H9 (cell line): Measurements from ENCODE around the gene SPATA3. TPM values are rescaled to one million over a fixed set of nuclear protein-coding genes. Genes with fewer than 3 reads are reported as not detected.

ENCODE experiments used
- DNase-seq: peaks from one replicate; pipeline ENCODE4 v3.0.0-alpha.2; 2017
- H2AFZ ChIP-seq: one replicate; pipeline ENCODE4 v1.6.1; 2013; ENCODE audit warnings: mild to moderate bottlenecking, low read length, control low read depth, moderate library complexity
- H2AK5ac ChIP-seq: 2 replicates; pipeline ENCODE4 v1.6.1; 2013; ENCODE audit warnings: low read length, control low read depth, mixed read lengths; ENCODE audit not compliant: insufficient read length
- H2BK120ac ChIP-seq: one replicate; pipeline ENCODE4 v1.6.1; 2013; ENCODE audit warnings: low read depth, mild to moderate bottlenecking, low read length, control low read depth, inconsistent platforms; ENCODE audit not compliant: poor library complexity, severe bottlenecking
- H2BK12ac ChIP-seq: 2 replicates; pipeline ENCODE4 v1.6.1; 2013; ENCODE audit warnings: low read length, control low read depth, mixed read lengths, low read depth; ENCODE audit not compliant: insufficient read length
- H2BK15ac ChIP-seq: 2 replicates; pipeline ENCODE4 v1.6.1; 2013; ENCODE audit warnings: low read depth, low read length, control low read depth
- H2BK20ac ChIP-seq: one replicate; pipeline ENCODE4 v1.6.1; 2013; ENCODE audit warnings: low read depth, mild to moderate bottlenecking, low read length, control low read depth, inconsistent platforms; ENCODE audit not compliant: poor library complexity, severe bottlenecking
- H2BK5ac ChIP-seq: 2 replicates; pipeline ENCODE4 v1.6.1; 2013; ENCODE audit warnings: low read length, control low read depth, mixed read lengths; ENCODE audit not compliant: insufficient read length
- H3K14ac ChIP-seq: 2 replicates; pipeline ENCODE4 v1.6.1; 2013; ENCODE audit warnings: low read length, control low read depth; ENCODE audit not compliant: insufficient read depth
- H3K18ac ChIP-seq: 2 replicates; pipeline ENCODE4 v1.6.1; 2013; ENCODE audit warnings: low read depth, mild to moderate bottlenecking, mixed read lengths, low read length, control low read depth; ENCODE audit not compliant: insufficient read length
- H3K23ac ChIP-seq: 2 replicates; pipeline ENCODE4 v1.6.1; 2013; ENCODE audit warnings: low read length, control low read depth, mixed read lengths, low read depth; ENCODE audit not compliant: insufficient read length
- H3K23me2 ChIP-seq: 2 replicates; pipeline ENCODE4 v1.6.1; 2013; ENCODE audit warnings: low read depth, mild to moderate bottlenecking, mixed read lengths, low read length, control low read depth; ENCODE audit not compliant: insufficient read length, poor library complexity, severe bottlenecking
- H3K27ac ChIP-seq: 2 replicates; pipeline ENCODE4 v1.5.1; 2013; ENCODE audit warnings: low read length, control low read depth, mixed read lengths, low read depth; ENCODE audit not compliant: insufficient read length
- H3K27me3 ChIP-seq: 2 replicates; pipeline ENCODE4 v1.6.1; 2013; ENCODE audit warnings: low read length, control low read depth, inconsistent platforms; ENCODE audit not compliant: insufficient read depth
- H3K4ac ChIP-seq: 2 replicates; pipeline ENCODE4 v1.6.1; 2013; ENCODE audit warnings: low read depth, mild to moderate bottlenecking, control low read depth, inconsistent platforms, low read length, moderate library complexity
- H3K4me1 ChIP-seq: 2 replicates; pipeline ENCODE4 v1.6.1; 2013; ENCODE audit warnings: low read length, control low read depth, inconsistent platforms; ENCODE audit not compliant: insufficient read depth
- H3K4me2 ChIP-seq: 2 replicates; pipeline ENCODE4 v1.6.1; 2013; ENCODE audit warnings: low read length, control low read depth, mixed read lengths; ENCODE audit not compliant: insufficient read length, insufficient read depth
- H3K56ac ChIP-seq: 2 replicates; pipeline ENCODE4 v1.6.1; 2013; ENCODE audit warnings: low read depth, mild to moderate bottlenecking, mixed read lengths, low read length, control low read depth; ENCODE audit not compliant: insufficient read length
- H3K79me1 ChIP-seq: 2 replicates; pipeline ENCODE4 v1.6.1; 2013; ENCODE audit warnings: low read depth, mild to moderate bottlenecking, moderate library complexity, low read length, control low read depth, inconsistent platforms; ENCODE audit not compliant: insufficient read depth, poor library complexity, severe bottlenecking
- H3K79me2 ChIP-seq: 2 replicates; pipeline ENCODE4 v1.6.1; 2013; ENCODE audit warnings: low read length, control low read depth, inconsistent platforms; ENCODE audit not compliant: insufficient read depth
- H3K9ac ChIP-seq: 2 replicates; pipeline ENCODE4 v1.6.1; 2013; ENCODE audit warnings: low read length, control low read depth, mixed read lengths; ENCODE audit not compliant: insufficient read length; ENCODE audit errors: extremely low read depth
- H3K9me3 ChIP-seq: one replicate; pipeline ENCODE4 v1.6.1; 2013; ENCODE audit warnings: low read depth, low read length, inconsistent platforms; ENCODE audit not compliant: control insufficient read depth
- H3T11ph ChIP-seq: one replicate; pipeline ENCODE4 v1.6.1; 2013; ENCODE audit warnings: mild to moderate bottlenecking, low read length, control low read depth, inconsistent platforms
- H4K20me1 ChIP-seq: one replicate; pipeline ENCODE4 v1.6.1; 2013; ENCODE audit not compliant: control insufficient read depth, insufficient read length, insufficient read depth
- H4K5ac ChIP-seq: 2 replicates; pipeline ENCODE4 v1.6.1; 2013; ENCODE audit warnings: low read depth, mild to moderate bottlenecking, mixed read lengths, low read length, control low read depth; ENCODE audit not compliant: insufficient read length
- H4K8ac ChIP-seq: replicated peaks from 2 replicates; pipeline ENCODE4 v1.6.1; 2013; ENCODE audit warnings: low read length, control low read depth, mixed read lengths, low read depth; ENCODE audit not compliant: insufficient read length
- H4K91ac ChIP-seq: 2 replicates; pipeline ENCODE4 v1.6.1; 2013; ENCODE audit warnings: low read depth, mild to moderate bottlenecking, moderate library complexity, mixed read lengths, low read length, control low read depth; ENCODE audit not compliant: insufficient read length
- H3K27ac Mint-ChIP-seq, 3 experiments: 2 replicates in 2 of 3; 3 replicates in 1 of 3; pipeline ENCODE4 v1.8.0; 2020 to 2021; ENCODE audit warnings: mixed read lengths in 3 of 3, mild to moderate bottlenecking in 1 of 3, moderate library complexity in 1 of 3
- H3K27me3 Mint-ChIP-seq: 2 replicates; pipeline ENCODE4 v1.8.0; 2021; ENCODE audit warnings: low read depth, mild to moderate bottlenecking, moderate library complexity, mixed read lengths
- H3K36me3 Mint-ChIP-seq, 3 experiments: 2 replicates in 2 of 3; 3 replicates in 1 of 3; pipeline ENCODE4 v1.8.0; 2020 to 2021; ENCODE audit warnings: low read depth in 3 of 3, mixed read lengths in 3 of 3; ENCODE audit not compliant: insufficient read depth in 1 of 3
- H3K4me1 Mint-ChIP-seq, 2 experiments: 2 replicates each; pipeline ENCODE4 v1.8.0; 2020; ENCODE audit warnings: mixed read lengths in 2 of 2
- H3K4me3 Mint-ChIP-seq, 2 experiments: 2 replicates in 1 of 2; 3 replicates in 1 of 2; pipeline ENCODE4 v1.8.0; 2020 to 2021; ENCODE audit warnings: mild to moderate bottlenecking in 2 of 2, mixed read lengths in 2 of 2, moderate library complexity in 1 of 2
- H3K9me3 Mint-ChIP-seq, 2 experiments: 2 replicates in 1 of 2; 3 replicates in 1 of 2; pipeline ENCODE4 v1.8.0; 2020; ENCODE audit warnings: mild to moderate bottlenecking in 2 of 2, mixed read lengths in 2 of 2, moderate library complexity in 1 of 2
- WGBS: extraction: QIAGEN DNeasy Blood & Tissue Kit; methylation state at CpG from one replicate; pipeline ENCODE4 v1.1.7; 2013; ENCODE audit warnings: missing lambda C conversion rate, low lambda C conversion rate, mixed read lengths; ENCODE audit not compliant: insufficient read length; ENCODE audit errors: extremely low coverage; 5-methylcytosine and 5-hydroxymethylcytosine counted together
- total RNA-seq: library from RNA; stranded (reverse); gene quantifications from 2 replicates; pipeline ENCODE4 v1.2.1, GENCODE V29; 2021
- TF ChIP-seq, protein P1 (sequence below): fragments of 200-600 bp; sonication (generic); conservative IDR thresholded peaks from 3 replicates; pipeline ENCODE4 v1.8.0; 2021; ENCODE audit warnings: antibody characterized with exemption, mild to moderate bottlenecking

The SPATA3 gene
- total RNA-seq, 1 experiment from 2014 or later = not detected

DNA sequence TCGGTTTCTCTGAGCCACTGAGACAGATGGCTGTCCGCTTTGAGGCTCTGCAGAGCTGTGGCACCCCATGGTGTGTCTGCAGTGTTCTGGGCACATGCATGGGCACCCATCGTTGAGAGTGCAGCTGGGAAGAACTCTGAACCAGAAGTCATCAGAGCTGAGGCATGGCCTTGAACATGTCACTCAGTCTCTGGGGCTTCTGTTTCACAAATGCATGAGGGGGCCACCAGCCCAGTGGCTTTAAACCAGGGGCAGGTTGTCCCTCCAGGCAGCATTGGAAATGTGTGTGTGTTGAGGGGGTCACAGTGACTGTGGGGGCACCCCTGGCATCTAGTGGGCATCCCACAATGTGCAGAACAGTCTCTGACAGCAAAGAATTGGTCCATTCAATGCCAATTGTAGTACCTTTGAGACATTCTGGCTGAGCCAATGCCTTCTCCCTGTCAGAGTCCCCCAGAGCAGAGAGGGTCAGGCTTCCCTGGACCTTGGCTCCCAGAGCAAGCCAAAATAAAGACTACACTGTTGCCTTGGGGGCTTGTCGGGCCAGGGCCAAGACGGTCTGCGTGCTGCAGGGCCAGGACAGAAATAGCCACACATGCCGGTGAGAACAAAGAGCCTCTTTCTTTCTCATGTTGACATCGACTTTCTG, 51.5 kb downstream of the SPATA3 start:
- Histone ChIP-seq H3K79me2 (no peaks in the 10 kb centered on the region), H2BK12ac (no peak overlapping the region), H3K14ac (no peak overlapping the region), H2BK120ac (no peak overlapping the region), H3K4me2 (no peak overlapping the region), H2BK15ac (no peak overlapping the region), H3T11ph (no peak overlapping the region), H3K23me2 (no peaks in the 10 kb centered on the region), H3K23ac (no peak overlapping the region), H3K56ac (no peak overlapping the region), H3K79me1 (no peaks in the 10 kb centered on the region), H4K8ac (no peak overlapping the region), H4K20me1 (no peaks in the 10 kb centered on the region), H4K91ac (no peak overlapping the region), H3K9ac (no peak overlapping the region), H2BK5ac (no peak overlapping the region), H4K5ac (no peak overlapping the region), H3K9me3 (no peaks in the 10 kb centered on the region), H2AFZ (no peak overlapping the region), H3K27ac (no peak overlapping the region), H2BK20ac (no peak overlapping the region), H2AK5ac (no peak overlapping the region), H3K27me3 (no peaks in the 10 kb centered on the region; the same call in 1 of the 2 replicates), H3K18ac (no peak overlapping the region), H3K4ac (no peak overlapping the region), H3K4me1 (no peaks in the 10 kb centered on the region)
- TF ChIP-seq, protein P1, sequence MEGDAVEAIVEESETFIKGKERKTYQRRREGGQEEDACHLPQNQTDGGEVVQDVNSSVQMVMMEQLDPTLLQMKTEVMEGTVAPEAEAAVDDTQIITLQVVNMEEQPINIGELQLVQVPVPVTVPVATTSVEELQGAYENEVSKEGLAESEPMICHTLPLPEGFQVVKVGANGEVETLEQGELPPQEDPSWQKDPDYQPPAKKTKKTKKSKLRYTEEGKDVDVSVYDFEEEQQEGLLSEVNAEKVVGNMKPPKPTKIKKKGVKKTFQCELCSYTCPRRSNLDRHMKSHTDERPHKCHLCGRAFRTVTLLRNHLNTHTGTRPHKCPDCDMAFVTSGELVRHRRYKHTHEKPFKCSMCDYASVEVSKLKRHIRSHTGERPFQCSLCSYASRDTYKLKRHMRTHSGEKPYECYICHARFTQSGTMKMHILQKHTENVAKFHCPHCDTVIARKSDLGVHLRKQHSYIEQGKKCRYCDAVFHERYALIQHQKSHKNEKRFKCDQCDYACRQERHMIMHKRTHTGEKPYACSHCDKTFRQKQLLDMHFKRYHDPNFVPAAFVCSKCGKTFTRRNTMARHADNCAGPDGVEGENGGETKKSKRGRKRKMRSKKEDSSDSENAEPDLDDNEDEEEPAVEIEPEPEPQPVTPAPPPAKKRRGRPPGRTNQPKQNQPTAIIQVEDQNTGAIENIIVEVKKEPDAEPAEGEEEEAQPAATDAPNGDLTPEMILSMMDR = no peak
- H3K4me1 Mint-ChIP-seq = peaks cover 3 to 5% of the 10 kb centered on the region in 2 experiments; a peak in 2 of 4 replicates
- WGBS = no CpG with 5 or more reads among the region's 8 CpGs
- H3K27ac Mint-ChIP-seq = no peak overlapping the region
- no peaks in the 10 kb centered on the region for H3K36me3 Mint-ChIP-seq
- H3K27me3 Mint-ChIP-seq = peaks cover 40% of the 10 kb centered on the region
- no peaks in the 10 kb centered on the region for H3K9me3 Mint-ChIP-seq
- H3K4me3 Mint-ChIP-seq = no peak overlapping the region
- DNase-seq = no peak
